IMR-90 (cell line): Measurements from ENCODE around the gene NOXA1.

Experiments
- CEBPB ChIP-seq: IDR thresholded peaks from 2 replicates; pipeline ENCODE4 v1.6.1; 2012; ENCODE audit warnings: low read depth, low read length, improper control_type of control experiment
- MAZ ChIP-seq: IDR thresholded peaks from 2 replicates; pipeline ENCODE4 v1.6.1; 2012; ENCODE audit warnings: low read depth, mild to moderate bottlenecking, low read length, improper control_type of control experiment, moderate library complexity, borderline replicate concordance
- MXI1 ChIP-seq: IDR thresholded peaks from 2 replicates; pipeline ENCODE4 v1.6.1; 2012; ENCODE audit warnings: low read depth, mild to moderate bottlenecking, low read length, moderate library complexity, borderline replicate concordance
- POLR2A ChIP-seq: IDR thresholded peaks from 2 replicates; pipeline ENCODE4 v1.6.1; 2012; ENCODE audit warnings: mild to moderate bottlenecking, low read depth, low read length
- RAD21 ChIP-seq: IDR thresholded peaks from 2 replicates; pipeline ENCODE4 v1.6.1; 2012; ENCODE audit warnings: low read length, improper control_type of control experiment
- RCOR1 ChIP-seq: IDR thresholded peaks from 2 replicates; pipeline ENCODE4 v1.6.1; 2012; ENCODE audit warnings: mild to moderate bottlenecking, low read length, improper control_type of control experiment; ENCODE audit not compliant: insufficient replicate concordance
- RFX5 ChIP-seq: IDR thresholded peaks from 2 replicates; pipeline ENCODE4 v1.8.0; 2012; ENCODE audit warnings: low read depth, mild to moderate bottlenecking, low read length, moderate library complexity
- SMC3 ChIP-seq: fragments of 150-350 bp; IDR thresholded peaks from 2 replicates; pipeline ENCODE4 v1.6.1; 2016; ENCODE audit warnings: low read depth, mild to moderate bottlenecking, antibody characterized with exemption, low read length, moderate library complexity
- TF ChIP-seq, protein P1 (sequence below): conservative IDR thresholded peaks from 2 replicates; pipeline ENCODE4 v1.5.1; 2012; ENCODE audit warnings: mild to moderate bottlenecking, low read depth, low read length, improper control_type of control experiment
- TF ChIP-seq, protein P2 (sequence below): fragments of 150-350 bp; IDR thresholded peaks from 2 replicates; pipeline ENCODE4 v1.6.1; 2017; ENCODE audit warnings: mild to moderate bottlenecking, antibody characterized with exemption, low read length, low read depth

DNA sequence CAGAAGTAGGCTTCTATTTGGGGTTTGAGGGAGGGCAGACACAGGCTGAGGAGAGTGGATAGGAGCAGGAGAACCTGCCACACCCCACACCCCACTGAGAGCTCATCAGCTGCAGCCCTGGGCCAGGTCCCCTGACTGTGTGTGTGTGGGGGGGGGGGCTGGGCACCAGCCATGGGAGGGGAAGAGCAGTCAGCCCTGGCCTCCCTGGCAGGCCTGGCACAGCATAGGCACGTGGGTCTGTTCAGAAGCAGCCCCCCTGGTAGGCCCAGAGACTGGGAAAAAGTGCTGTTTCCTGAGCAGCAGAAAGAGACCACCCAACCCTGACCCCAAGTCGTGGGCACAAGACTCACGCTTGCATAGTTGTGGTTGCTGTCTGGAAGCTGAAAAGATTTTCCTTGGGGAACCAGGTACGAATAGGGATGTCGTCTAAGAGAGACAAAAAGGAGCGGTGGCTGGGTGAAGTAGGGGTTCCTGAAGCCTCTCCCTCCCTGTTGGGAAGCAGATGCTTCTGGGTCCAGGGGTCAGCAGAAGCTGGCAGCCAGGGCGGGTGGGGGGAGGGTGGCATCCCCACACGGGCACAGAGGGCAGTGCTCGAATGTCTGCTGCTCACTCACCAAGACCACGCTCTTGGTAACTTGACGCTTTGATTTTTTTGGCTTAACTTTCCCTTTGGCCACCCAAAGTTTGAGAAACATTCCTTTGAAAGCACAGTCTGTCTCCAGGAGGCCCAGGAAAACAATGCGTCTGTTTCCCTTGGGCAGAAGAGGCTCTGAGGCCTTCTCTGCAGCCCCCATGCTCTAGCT lies 33.1 kb downstream of the NOXA1 start:
- TF ChIP-seq POLR2A, result no peak
- TF ChIP-seq, protein P1, sequence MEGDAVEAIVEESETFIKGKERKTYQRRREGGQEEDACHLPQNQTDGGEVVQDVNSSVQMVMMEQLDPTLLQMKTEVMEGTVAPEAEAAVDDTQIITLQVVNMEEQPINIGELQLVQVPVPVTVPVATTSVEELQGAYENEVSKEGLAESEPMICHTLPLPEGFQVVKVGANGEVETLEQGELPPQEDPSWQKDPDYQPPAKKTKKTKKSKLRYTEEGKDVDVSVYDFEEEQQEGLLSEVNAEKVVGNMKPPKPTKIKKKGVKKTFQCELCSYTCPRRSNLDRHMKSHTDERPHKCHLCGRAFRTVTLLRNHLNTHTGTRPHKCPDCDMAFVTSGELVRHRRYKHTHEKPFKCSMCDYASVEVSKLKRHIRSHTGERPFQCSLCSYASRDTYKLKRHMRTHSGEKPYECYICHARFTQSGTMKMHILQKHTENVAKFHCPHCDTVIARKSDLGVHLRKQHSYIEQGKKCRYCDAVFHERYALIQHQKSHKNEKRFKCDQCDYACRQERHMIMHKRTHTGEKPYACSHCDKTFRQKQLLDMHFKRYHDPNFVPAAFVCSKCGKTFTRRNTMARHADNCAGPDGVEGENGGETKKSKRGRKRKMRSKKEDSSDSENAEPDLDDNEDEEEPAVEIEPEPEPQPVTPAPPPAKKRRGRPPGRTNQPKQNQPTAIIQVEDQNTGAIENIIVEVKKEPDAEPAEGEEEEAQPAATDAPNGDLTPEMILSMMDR, result no peak
- TF ChIP-seq RCOR1, result no peak
- no peak for TF ChIP-seq CEBPB
- no peak for TF ChIP-seq SMC3
- TF ChIP-seq MXI1, result no peak
- no peak for TF ChIP-seq RFX5
- no peak for TF ChIP-seq MAZ
- TF ChIP-seq RAD21, result no peak
- TF ChIP-seq, protein P2, sequence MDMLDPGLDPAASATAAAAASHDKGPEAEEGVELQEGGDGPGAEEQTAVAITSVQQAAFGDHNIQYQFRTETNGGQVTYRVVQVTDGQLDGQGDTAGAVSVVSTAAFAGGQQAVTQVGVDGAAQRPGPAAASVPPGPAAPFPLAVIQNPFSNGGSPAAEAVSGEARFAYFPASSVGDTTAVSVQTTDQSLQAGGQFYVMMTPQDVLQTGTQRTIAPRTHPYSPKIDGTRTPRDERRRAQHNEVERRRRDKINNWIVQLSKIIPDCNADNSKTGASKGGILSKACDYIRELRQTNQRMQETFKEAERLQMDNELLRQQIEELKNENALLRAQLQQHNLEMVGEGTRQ, result no peak
